ENCODE results near the gene SCFD2.

The SCFD2 gene

DNA sequence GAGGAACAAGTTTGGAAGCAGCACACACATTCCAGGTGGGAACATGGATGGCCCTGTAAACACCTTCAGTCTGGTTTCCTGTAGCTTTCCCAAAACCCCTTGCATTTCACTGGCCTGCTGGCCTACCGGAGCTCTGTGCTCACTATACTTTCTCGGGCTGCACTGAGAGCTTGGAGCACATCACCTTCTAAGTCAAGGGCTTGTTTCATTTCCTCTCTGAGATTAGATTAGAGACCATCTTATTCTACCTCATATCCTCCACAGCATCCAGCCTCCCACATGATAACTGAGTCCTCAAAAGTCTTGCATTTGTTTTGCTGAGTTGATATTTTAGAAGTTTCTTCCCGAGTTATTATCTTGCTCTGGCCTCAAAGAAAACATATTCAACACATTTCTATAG lies 356.0 kb downstream of the SCFD2 start:
- TF ChIP-seq CTCF (IDR thresholded peaks at IDR 0.05; ENCODE audit: low read depth, low read length, missing control alignments), result no peak
- Histone ChIP-seq H3K27me3 (replicated peaks) (no peaks in the 10 kb centered on the region), H3K27ac (no peak overlapping the region), H3K36me3 (replicated peaks) (no peaks in the 10 kb centered on the region), H3K4me3 (ENCODE audit: low read depth, low read length) (no peak overlapping the region)
- DNase-seq, result no peak
- in situ Hi-C loops (cut with HindIII; ENCODE audit: low pct_ligation_motif_present, low sequenced_read_pairs), result no loop called here

DNA sequence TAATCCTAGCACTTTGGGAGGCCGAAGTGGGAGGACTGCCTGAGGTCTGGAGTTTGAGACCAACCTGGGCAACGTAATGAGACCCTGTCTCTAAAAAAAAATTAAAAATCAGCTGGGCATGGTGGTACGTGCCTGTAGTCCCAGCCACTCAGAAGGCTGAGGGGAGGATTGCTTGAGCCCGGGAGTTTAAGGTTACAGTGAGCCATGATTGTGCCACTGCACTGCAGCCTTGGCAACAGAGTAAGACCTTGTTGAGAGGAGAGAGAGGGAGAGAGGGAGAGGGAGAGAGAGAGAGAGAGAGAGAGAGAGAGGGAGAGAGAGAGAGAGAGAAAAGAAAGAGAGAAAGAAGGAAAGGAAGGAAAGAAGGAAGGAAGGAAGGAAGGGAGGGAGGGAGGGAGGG lies 358.8 kb downstream of the SCFD2 start:
- Histone ChIP-seq H3K27me3 (replicated peaks) (no peaks in the 10 kb centered on the region), H3K36me3 (replicated peaks) (no peaks in the 10 kb centered on the region), H3K4me3 (ENCODE audit: low read depth, low read length) (no peak overlapping the region), H3K27ac (no peak overlapping the region)
- in situ Hi-C loops (cut with HindIII; ENCODE audit: low pct_ligation_motif_present, low sequenced_read_pairs), result no loop called here
- no peak for DNase-seq
- TF ChIP-seq CTCF (IDR thresholded peaks at IDR 0.05; ENCODE audit: low read depth, low read length, missing control alignments), result no peak

- in situ Hi-C loops (cut with HindIII; ENCODE audit: low pct_ligation_motif_present, low sequenced_read_pairs), result no loop called here
- H3K4me3 ChIP-seq (ENCODE audit: low read depth, low read length), result no peak overlapping the region
- H3K27ac ChIP-seq, result no peak overlapping the region
- no peaks in the 10 kb centered on the region for H3K27me3 ChIP-seq (replicated peaks)
- DNase-seq, result no peak
- TF ChIP-seq CTCF (IDR thresholded peaks at IDR 0.05; ENCODE audit: low read depth, low read length, missing control alignments), result no peak
- H3K36me3 ChIP-seq (replicated peaks), result no peaks in the 10 kb centered on the region
These were observed 360.1 kb downstream of the SCFD2 start for GRCh38 chr4:53005808-53006207.

DNA sequence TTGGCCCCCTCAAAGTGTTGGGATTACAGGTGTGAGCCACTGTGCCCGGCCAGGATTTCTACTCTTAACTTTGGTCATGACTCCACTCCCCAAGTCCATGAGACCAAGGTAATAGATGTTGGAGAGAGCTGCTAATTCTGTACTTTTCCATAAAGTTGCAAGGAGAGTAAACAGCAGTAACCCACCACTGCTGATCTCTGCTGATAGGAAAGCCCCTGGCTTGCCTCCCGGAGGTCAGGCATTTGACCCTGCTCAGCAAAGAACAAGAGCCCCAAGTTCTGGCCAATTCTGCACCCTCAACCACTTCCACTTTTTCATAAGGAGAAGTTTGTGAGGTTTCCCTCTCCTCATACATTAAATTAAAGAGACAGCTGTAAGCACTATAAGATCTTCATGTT lies 360.7 kb downstream of the SCFD2 start:
- Histone ChIP-seq H3K27ac (no peak overlapping the region), H3K4me3 (ENCODE audit: low read depth, low read length) (no peak overlapping the region), H3K36me3 (replicated peaks) (no peaks in the 10 kb centered on the region), H3K27me3 (replicated peaks) (no peaks in the 10 kb centered on the region)
- in situ Hi-C loops (cut with HindIII; ENCODE audit: low pct_ligation_motif_present, low sequenced_read_pairs), result no loop called here
- no peak for DNase-seq
- TF ChIP-seq CTCF (IDR thresholded peaks at IDR 0.05; ENCODE audit: low read depth, low read length, missing control alignments), result no peak

DNA sequence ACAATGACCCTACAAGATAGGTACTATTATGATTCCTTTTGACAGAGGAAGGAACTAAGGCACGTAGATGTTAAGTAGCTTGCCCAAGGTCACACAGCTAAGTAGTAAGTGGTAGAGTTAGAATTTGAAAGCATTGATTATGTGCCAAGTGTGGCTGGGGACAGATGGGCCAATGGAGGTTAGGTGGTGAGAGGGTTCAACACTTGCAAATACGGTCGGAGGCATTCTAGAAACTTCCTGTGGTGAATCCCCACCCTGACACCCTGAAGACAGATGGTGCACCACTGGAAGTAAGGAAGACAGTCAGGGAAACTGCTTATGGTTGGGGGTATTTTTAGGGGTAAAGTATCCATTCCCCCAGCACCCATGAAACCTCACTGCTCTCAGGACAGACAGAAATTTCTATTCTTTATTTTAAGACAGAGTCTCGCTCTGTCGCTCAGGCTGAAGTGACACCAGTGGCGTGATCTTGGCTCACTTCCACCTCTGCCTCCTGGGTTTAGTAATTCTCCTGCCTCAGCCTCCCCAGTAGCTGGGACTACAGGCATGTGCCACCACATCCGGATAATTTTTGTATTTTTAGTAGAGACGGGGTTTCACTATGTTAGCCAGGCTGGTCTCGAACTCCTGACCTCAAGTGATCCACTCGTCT lies 361.2 kb downstream of the SCFD2 start:
- TF ChIP-seq CTCF (IDR thresholded peaks at IDR 0.05; ENCODE audit: low read depth, low read length, missing control alignments), result no peak
- in situ Hi-C loops (cut with HindIII; ENCODE audit: low pct_ligation_motif_present, low sequenced_read_pairs), result no loop called here
- H3K27me3 ChIP-seq (replicated peaks), result no peaks in the 10 kb centered on the region
- no peaks in the 10 kb centered on the region for H3K36me3 ChIP-seq (replicated peaks)
- DNase-seq, result no peak
- no peak overlapping the region for H3K4me3 ChIP-seq (ENCODE audit: low read depth, low read length)
- H3K27ac ChIP-seq, result no peak overlapping the region

DNA sequence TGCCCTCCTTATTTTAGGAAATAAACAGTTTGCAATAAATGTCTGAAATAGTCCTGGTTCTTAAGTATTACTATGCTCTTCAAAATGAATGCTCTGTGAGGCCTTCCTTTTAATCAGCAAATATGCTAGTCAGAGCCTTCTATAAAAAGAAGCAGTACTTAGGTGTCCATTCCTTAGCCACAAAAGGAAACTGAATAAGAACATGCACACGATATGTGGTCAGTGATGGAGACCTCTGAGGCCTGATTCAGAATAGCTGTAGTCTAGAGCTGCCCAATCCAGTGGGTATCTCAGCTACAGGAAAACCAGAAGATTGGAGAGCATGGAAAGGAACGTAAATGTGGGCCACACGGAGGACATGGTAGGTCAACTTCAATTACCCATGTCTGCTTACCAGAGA lies 361.9 kb downstream of the SCFD2 start:
- in situ Hi-C loops (cut with HindIII; ENCODE audit: low pct_ligation_motif_present, low sequenced_read_pairs), result no loop called here
- Histone ChIP-seq H3K4me3 (ENCODE audit: low read depth, low read length) (no peak overlapping the region), H3K27ac (no peak overlapping the region), H3K27me3 (replicated peaks) (no peaks in the 10 kb centered on the region), H3K36me3 (replicated peaks) (no peaks in the 10 kb centered on the region)
- TF ChIP-seq CTCF (IDR thresholded peaks at IDR 0.05; ENCODE audit: low read depth, low read length, missing control alignments), result no peak
- DNase-seq, result no peak
